NT2/D1 (cell line): ENCODE measurements around the gene CDHR4.

Experiments used
- SUZ12 ChIP-seq: IDR thresholded peaks from 2 replicates; pipeline ENCODE4 v1.6.1; 2011; ENCODE audit not compliant: insufficient read length, insufficient read depth; ENCODE audit errors: extremely low read depth
- ZNF274 ChIP-seq: IDR thresholded peaks from 2 replicates; pipeline ENCODE4 v1.6.1; 2011; ENCODE audit warnings: mild to moderate bottlenecking, low read depth, low read length

DNA sequence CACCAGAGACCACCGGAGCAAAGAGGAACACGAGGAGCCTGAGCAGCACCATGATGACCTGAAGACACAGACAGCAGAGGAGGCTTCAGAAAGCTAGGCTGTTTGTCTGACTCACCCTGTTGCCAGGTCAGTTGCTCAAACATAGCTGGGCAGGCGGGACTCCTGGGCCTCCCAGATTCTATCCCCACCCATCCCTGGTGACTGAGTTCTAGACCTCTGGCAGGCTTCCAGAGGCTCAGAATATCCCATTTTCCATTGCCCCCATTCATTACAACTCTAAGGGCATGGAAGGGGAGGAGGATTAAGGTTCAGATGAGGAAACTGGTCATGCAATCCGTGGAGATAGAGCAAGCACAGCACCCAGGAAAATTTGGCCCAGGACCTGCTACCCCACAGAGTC is at the start of gene CDHR4:
- TF ChIP-seq SUZ12, result no peak
- no peak for TF ChIP-seq ZNF274
